ENCODE measurements around the gene TARDBP. TPM values are rescaled to one million over a fixed set of nuclear protein-coding genes. Genes with fewer than 3 reads are reported as not detected.
"Not testable (repeated sequence)": the region's sequence is repeated elsewhere in the genome, so short reads cannot be mapped to it uniquely, and the experiment has no call there.

TARDBP gene
- total and polyA plus RNA-seq, 2 donors (not counting 1 experiment from before 2014, with no cell fraction given) = 85.2 to 222 TPM

DNA sequence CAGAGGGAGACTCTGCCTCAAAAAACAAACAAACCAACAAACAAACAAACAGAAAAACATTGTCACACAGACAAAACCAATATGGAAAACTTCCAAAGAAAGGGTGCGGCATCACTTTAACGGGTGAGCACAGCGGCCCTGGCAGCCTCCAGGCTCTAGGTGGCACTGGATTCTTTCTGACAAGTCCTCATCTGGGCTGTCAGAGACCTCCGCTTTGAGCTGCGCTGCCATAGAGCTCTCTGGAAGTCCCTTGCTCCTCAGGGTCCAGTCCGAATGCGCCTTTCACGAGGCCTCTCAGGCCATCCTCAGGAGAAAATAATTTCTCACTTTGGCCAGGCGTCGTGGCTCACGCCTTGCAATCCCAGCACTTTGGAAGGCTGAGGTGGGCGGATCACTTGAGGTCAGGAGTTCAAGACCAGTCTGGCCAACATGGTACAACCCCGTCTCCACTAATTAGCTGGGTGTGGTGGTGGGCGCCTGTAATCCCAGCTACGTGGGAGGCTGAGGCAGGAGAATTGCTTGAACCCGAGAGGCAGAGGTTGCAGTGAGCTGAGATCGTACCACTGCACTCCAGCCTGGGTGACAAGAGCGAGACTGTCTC is 51.6 kb downstream of the TARDBP start:
- H3K9me3 Mint-ChIP-seq (ENCODE audit: insufficient read depth); ATAC-seq (ENCODE audit: low read depth); H3K4me3 ChIP-seq (ENCODE audit: control extremely low read depth in 1 of 5, extremely low read depth in 1 of 5, insufficient read depth in 1 of 5, low read depth in 2 of 5, low read length in 4 of 5); intact Hi-C loops (cut with micrococcal nuclease); DNase-seq; H3K27me3 ChIP-seq (replicated peaks in 1 of 4; ENCODE audit: control extremely low read depth in 1 of 4, control insufficient read depth in 3 of 4, insufficient read depth in 4 of 4, low read length in 3 of 4); H3K4me3 Mint-ChIP-seq; H3K9ac ChIP-seq (ENCODE audit: low read length); H4K20me1 ChIP-seq (ENCODE audit: control insufficient read depth, insufficient read depth, low read length, poor library complexity, severe bottlenecking); H3K27me3 Mint-ChIP-seq; H3K27ac ChIP-seq (ENCODE audit: low read length in 2 of 2); H3K4me2 ChIP-seq (replicated peaks; ENCODE audit: low read depth, low read length, poor library complexity, severe bottlenecking); H3K9me3 ChIP-seq (ENCODE audit: control extremely low read depth in 1 of 3, control insufficient read depth in 2 of 3, insufficient read depth in 1 of 3, low read length in 2 of 3); H3K27ac Mint-ChIP-seq; POLR2A ChIA-PET; H2AFZ ChIP-seq (ENCODE audit: insufficient read depth, low read depth, low read length, poor library complexity, severe bottlenecking): not testable (repeated sequence)
- WGBS (ENCODE audit: insufficient coverage) = 90% methylated on average over 12 of the region's 18 CpGs
- peaks cover 20% of the 10 kb centered on the region for H3K4me1 Mint-ChIP-seq
- Histone ChIP-seq H3K36me3 (replicated peaks in 1 of 2; ENCODE audit: control extremely low read depth in 1 of 2, control insufficient read depth in 1 of 2, extremely low read depth in 1 of 2, insufficient read depth in 2 of 2, low read length in 1 of 2) (peaks cover 4 to 29% of the 10 kb centered on the region in 2 experiments), H3K79me2 (ENCODE audit: control insufficient read depth, insufficient read depth, low read length) (peaks cover 21% of the 10 kb centered on the region), H3K4me1 (ENCODE audit: control insufficient read depth in 2 of 2, insufficient read depth in 2 of 2, low read length in 2 of 2) (peaks cover 10 to 12% of the 10 kb centered on the region in 2 donors)
- CTCF ChIA-PET = interaction anchor here (0.7 to 1.6 kb wide), 2 partner anchors 26 to 40 kb away, joined by 4 to 5 read pairs; no protein-coding TSS in a partner anchor

DNA sequence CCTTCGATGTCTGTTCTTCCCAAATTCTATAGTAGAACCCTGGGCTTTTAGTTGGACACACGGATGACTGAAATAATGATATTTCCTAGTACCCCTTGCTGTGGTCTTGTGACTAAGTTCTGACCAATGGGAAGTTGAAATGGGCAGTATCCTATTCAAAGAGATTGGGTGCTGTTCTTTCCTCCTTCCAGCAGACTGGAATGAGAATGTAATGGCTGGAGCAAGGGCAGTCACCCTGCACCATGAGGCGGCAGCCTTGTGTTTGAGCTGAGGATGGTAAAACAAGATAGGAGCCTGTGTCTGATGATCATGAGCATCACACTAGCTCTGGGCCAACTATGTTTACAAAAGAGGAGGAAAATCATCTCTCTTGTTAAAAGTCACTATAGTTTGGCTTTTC is 52.5 kb downstream of the TARDBP start:
- Mint-ChIP-seq H3K27ac (no peak overlapping the region), H3K9me3 (ENCODE audit: insufficient read depth) (no peaks in the 10 kb centered on the region), H3K27me3 (no peaks in the 10 kb centered on the region), H3K4me3 (no peak overlapping the region), H3K4me1 (peaks cover 18% of the 10 kb centered on the region)
- TF ChIP-seq CTCF (IDR thresholded peaks at IDR 0.05) (no peak), EZH2 (IDR thresholded peaks at IDR 0.05; ENCODE audit: borderline replicate concordance, insufficient read depth, low read depth, low read length, poor library complexity, severe bottlenecking) (no peak)
- H3K4me3 ChIP-seq (ENCODE audit: control extremely low read depth in 1 of 5, extremely low read depth in 1 of 5, insufficient read depth in 1 of 5, low read depth in 2 of 5, low read length in 4 of 5) = no peak overlapping the region
- POLR2A ChIA-PET = no interaction called here
- H2AFZ ChIP-seq (ENCODE audit: insufficient read depth, low read depth, low read length, poor library complexity, severe bottlenecking) = no peak overlapping the region
- H3K36me3 ChIP-seq (replicated peaks in 1 of 2; ENCODE audit: control extremely low read depth in 1 of 2, control insufficient read depth in 1 of 2, extremely low read depth in 1 of 2, insufficient read depth in 2 of 2, low read length in 1 of 2) = peaks cover 4 to 38% of the 10 kb centered on the region in 2 experiments
- H3K4me1 ChIP-seq (ENCODE audit: control insufficient read depth in 2 of 2, insufficient read depth in 2 of 2, low read length in 2 of 2) = peaks cover 7 to 8% of the 10 kb centered on the region in 2 donors
- no peaks in the 10 kb centered on the region for H4K20me1 ChIP-seq (ENCODE audit: control insufficient read depth, insufficient read depth, low read length, poor library complexity, severe bottlenecking)
- H3K9ac ChIP-seq (ENCODE audit: low read length) = no peak overlapping the region
- ATAC-seq (ENCODE audit: low read depth) = no peak
- no peaks in the 10 kb centered on the region for H3K27me3 ChIP-seq (replicated peaks in 1 of 4; ENCODE audit: control extremely low read depth in 1 of 4, control insufficient read depth in 3 of 4, insufficient read depth in 4 of 4, low read length in 3 of 4)
- H3K9me3 ChIP-seq (ENCODE audit: control extremely low read depth in 1 of 3, control insufficient read depth in 2 of 3, insufficient read depth in 1 of 3, low read length in 2 of 3) = peaks cover 0 to 3% (median 0%) of the 10 kb centered on the region in 3 donors
- intact Hi-C loops (cut with micrococcal nuclease) = no loop called here
- H3K79me2 ChIP-seq (ENCODE audit: control insufficient read depth, insufficient read depth, low read length) = peaks cover 14% of the 10 kb centered on the region
- 100% methylated on average over 2 of the region's 3 CpGs for WGBS (ENCODE audit: insufficient coverage)
- DNase-seq = no peak
- CTCF ChIA-PET = interaction anchor here (0.7 to 0.8 kb wide), 2 partner anchors 27 to 34 kb away, joined by 3 to 5 read pairs; no protein-coding TSS in a partner anchor
- H3K4me2 ChIP-seq (replicated peaks; ENCODE audit: low read depth, low read length, poor library complexity, severe bottlenecking) = no peak overlapping the region
- no peak overlapping the region for H3K27ac ChIP-seq (ENCODE audit: low read length in 2 of 2)
